Lower lobe of right lung (tissue), 2 donors: ENCODE data around the gene CTNND1. TPM values are rescaled to one million over a fixed set of nuclear protein-coding genes. Genes with fewer than 3 reads are reported as not detected.

Experiments
- ATAC-seq, 2 donors: fragments of 200-7000 bp; cut with Tn5 transposase; one replicate each; pipeline ENCODE4 v1.9.1; 2020 to 2022; ENCODE audit warnings: mild to moderate bottlenecking in 2 of 2, moderate library complexity in 2 of 2
- DNase-seq: peaks from one replicate; pipeline ENCODE4 v3.0.0-alpha.2; 2020
- H3K27ac ChIP-seq: fragments of 200-600 bp; one replicate; pipeline ENCODE4 v1.8.0; 2022
- H3K27me3 ChIP-seq: fragments of 200-600 bp; one replicate; pipeline ENCODE4 v1.8.0; 2022; ENCODE audit warnings: low read depth
- H3K36me3 ChIP-seq: fragments of 200-600 bp; one replicate; pipeline ENCODE4 v1.8.0; 2022; ENCODE audit warnings: mild to moderate bottlenecking
- H3K4me1 ChIP-seq: fragments of 200-600 bp; one replicate; pipeline ENCODE4 v1.8.0; 2022
- H3K4me3 ChIP-seq: fragments of 200-600 bp; one replicate; pipeline ENCODE4 v1.8.0; 2022; ENCODE audit warnings: mild to moderate bottlenecking
- H3K9me3 ChIP-seq: fragments of 200-600 bp; one replicate; pipeline ENCODE4 v1.8.0; 2022
- CTCF ChIP-seq: fragments of 200-600 bp; IDR thresholded peaks from one replicate; pipeline ENCODE4 v1.8.0; 2022; ENCODE audit warnings: antibody characterized with exemption, mild to moderate bottlenecking
- intact Hi-C: fragments of 100-400 bp; cut with DNase I; formaldehyde crosslinking; loops from one replicate; pipeline ENCODE4 v1.11.0; 2022
- total RNA-seq: library from RNA; stranded (reverse); fragmentation: NEBNext Ultra II Directional; extraction: Animal tissue kit (Norgen Biotek cat#: 25700); gene quantifications from one replicate; pipeline ENCODE4 v1.2.1, GENCODE V29; 2021
- donor health status: DM: no; HTN: yes; CAD: no; lungs with severe emphysema.

Gene CTNND1
- total RNA-seq, 1 donor from 2014 or later: 226 TPM

GRCh38 chr11:57792060-57792541 is 30.5 kb downstream of the CTNND1 start:
- peaks cover 85% of the 10 kb centered on the region for H3K4me1 ChIP-seq

GRCh38 chr11:57792870-57793269 is 31.3 kb downstream of the CTNND1 start:
- ATAC-seq (peak; percentile 72 to 78), DNase-seq (no peak)
- Histone ChIP-seq H3K36me3 (peaks cover 49% of the 10 kb centered on the region), H3K27ac (peak overlapping the region; percentile 72), H3K4me3 (peak overlapping the region; percentile 22), H3K4me1 (peaks cover 79% of the 10 kb centered on the region), H3K9me3 (no peaks in the 10 kb centered on the region), H3K27me3 (no peaks in the 10 kb centered on the region)
- intact Hi-C loops: no loop called here
- TF ChIP-seq CTCF: no peak

More at GRCh38 chr11:57792060-57792541, 30.5 kb downstream of the CTNND1 start:
- ATAC-seq (peak; percentile 88 to 95), DNase-seq (peak; percentile 95)
- H3K4me3 ChIP-seq: peak overlapping the region; percentile 22
- peaks cover 43% of the 10 kb centered on the region for H3K36me3 ChIP-seq
- H3K27me3 ChIP-seq: no peaks in the 10 kb centered on the region
- H3K27ac ChIP-seq: peak overlapping the region; percentile 72
- no peak for TF ChIP-seq CTCF
- H3K9me3 ChIP-seq: no peaks in the 10 kb centered on the region
- intact Hi-C loops: no loop called here

- no peak for TF ChIP-seq CTCF
- H3K4me3 ChIP-seq: no peak overlapping the region
- intact Hi-C loops: no loop called here
- H3K36me3 ChIP-seq: peaks cover 56% of the 10 kb centered on the region
- no peaks in the 10 kb centered on the region for H3K9me3 ChIP-seq
- no peaks in the 10 kb centered on the region for H3K27me3 ChIP-seq
- peaks cover 79% of the 10 kb centered on the region for H3K4me1 ChIP-seq
- peak overlapping the region; percentile 40 for H3K27ac ChIP-seq
- DNase-seq (no peak), ATAC-seq (no peak)
Measured at GRCh38 chr11:57793351-57794115, 31.9 kb downstream of the CTNND1 start.

- no peak for TF ChIP-seq CTCF
- DNase-seq: peak; percentile 53
- H3K27ac ChIP-seq: peak overlapping the region; percentile 69
- H3K9me3 ChIP-seq: no peaks in the 10 kb centered on the region
- no peak overlapping the region for H3K4me3 ChIP-seq
- H3K4me1 ChIP-seq: peaks cover 63% of the 10 kb centered on the region
- intact Hi-C loops: no loop called here
- no peaks in the 10 kb centered on the region for H3K27me3 ChIP-seq
- ATAC-seq: peak; percentile 82 to 86
- H3K36me3 ChIP-seq: peaks cover 73% of the 10 kb centered on the region
Measured at GRCh38 chr11:57798905-57799559, 37.4 kb downstream of the CTNND1 start.

GRCh38 chr11:57800444-57801182 is 39.0 kb downstream of the CTNND1 start:
- Histone ChIP-seq H3K4me1 (peaks cover 47% of the 10 kb centered on the region), H3K9me3 (no peaks in the 10 kb centered on the region), H3K27ac (peak overlapping the region; percentile 69), H3K36me3 (peaks cover 74% of the 10 kb centered on the region), H3K27me3 (no peaks in the 10 kb centered on the region), H3K4me3 (peak overlapping the region; percentile 2)
- intact Hi-C loops: loop anchor here (5.0 kb wide), 1 partner anchor 38 kb away; the partner anchor contains the start of gene CTNND1
- DNase-seq: no peak
- peak; percentile 82 to 84 for ATAC-seq
- peak; percentile 86 for TF ChIP-seq CTCF
